Smooth muscle cell (in vitro differentiated cells): ENCODE results near the gene CEP162. TPM values are rescaled to one million over a fixed set of nuclear protein-coding genes. Genes with fewer than 3 reads are reported as not detected.
"Not testable (repeated sequence)": the region's sequence is repeated elsewhere in the genome, so short reads cannot be mapped to it uniquely, and the experiment has no call there.

ENCODE experiments used
- DNase-seq: peaks from one replicate; lab custom pipeline; 2025; ENCODE audit not compliant: unreplicated experiment; lab: John Stamatoyannopoulos, UW
- H2AFZ ChIP-seq: fragments of 200-600 bp; sonication (generic); 2 replicates; pipeline ENCODE4 v1.6.0; 2016; ENCODE audit warnings: antibody characterized with exemption, low read depth, mild to moderate bottlenecking
- H3F3A ChIP-seq: fragments of 200-600 bp; sonication (generic); 2 replicates; pipeline ENCODE4 v1.6.0; 2017; ENCODE audit warnings: antibody characterized with exemption, low read depth
- H3K27ac ChIP-seq: fragments of 200-600 bp; sonication (generic); 2 replicates; pipeline ENCODE4 v1.5.1; 2016; ENCODE audit warnings: low read depth, mild to moderate bottlenecking
- H3K27me3 ChIP-seq: fragments of 200-600 bp; sonication (generic); 2 replicates; pipeline ENCODE4 v1.6.1; 2016; ENCODE audit warnings: low read depth, mild to moderate bottlenecking
- H3K36me3 ChIP-seq: fragments of 200-600 bp; sonication (generic); 2 replicates; pipeline ENCODE4 v1.5.1; 2016; ENCODE audit warnings: low read depth
- H3K4me1 ChIP-seq: fragments of 200-600 bp; sonication (generic); 2 replicates; pipeline ENCODE4 v1.5.1; 2016; ENCODE audit warnings: low read depth
- H3K4me2 ChIP-seq: fragments of 200-600 bp; sonication (generic); 2 replicates; pipeline ENCODE4 v1.6.0; 2016; ENCODE audit warnings: mild to moderate bottlenecking
- H3K4me3 ChIP-seq: fragments of 200-600 bp; sonication (generic); 2 replicates; pipeline ENCODE4 v1.5.1; 2016; ENCODE audit warnings: mild to moderate bottlenecking
- H3K79me2 ChIP-seq: fragments of 200-600 bp; sonication (generic); 2 replicates; pipeline ENCODE4 v1.6.0; 2016; ENCODE audit warnings: low read depth, mild to moderate bottlenecking
- H3K9ac ChIP-seq: fragments of 200-600 bp; sonication (generic); 2 replicates; pipeline ENCODE4 v1.6.0; 2016; ENCODE audit warnings: low read depth
- H3K9me3 ChIP-seq: fragments of 200-600 bp; sonication (generic); replicated peaks from 2 replicates; pipeline ENCODE4 v1.5.1; 2016; ENCODE audit warnings: low read depth
- H4K20me1 ChIP-seq: fragments of 200-600 bp; sonication (generic); 2 replicates; pipeline ENCODE4 v1.6.0; 2016; ENCODE audit warnings: low read depth
- WGBS: methylation state at CpG from one replicate; pipeline ENCODE4 v1.1.7; 2016; ENCODE audit warnings: low lambda C conversion rate; 5-methylcytosine and 5-hydroxymethylcytosine counted together
- polyA plus RNA-seq: library from polyadenylated mRNA; unstranded; fragments of >200 nt; fragmentation: Nextera tagmentation; extraction: Ambion mirVana; gene quantifications from 2 replicates; pipeline ENCODE4 v1.2.1, GENCODE V29; 2016
- total RNA-seq: library from RNA; depleted of rRNA; stranded (reverse); fragments of >200 nt; gene quantifications from 2 replicates; pipeline ENCODE4 v1.2.3, GENCODE V29; 2014
- TF ChIP-seq, protein P1 (sequence below): fragments of 200-600 bp; sonication (generic); IDR thresholded peaks from 2 replicates; pipeline ENCODE4 v1.5.1; 2017; ENCODE audit warnings: borderline replicate concordance, mild to moderate bottlenecking, antibody characterized with exemption; ENCODE audit not compliant: insufficient read depth, poor library complexity, severe bottlenecking

The CEP162 gene
- total and polyA plus RNA-seq, 2 experiments from 2014 or later = 4.1 to 8.0 TPM

DNA sequence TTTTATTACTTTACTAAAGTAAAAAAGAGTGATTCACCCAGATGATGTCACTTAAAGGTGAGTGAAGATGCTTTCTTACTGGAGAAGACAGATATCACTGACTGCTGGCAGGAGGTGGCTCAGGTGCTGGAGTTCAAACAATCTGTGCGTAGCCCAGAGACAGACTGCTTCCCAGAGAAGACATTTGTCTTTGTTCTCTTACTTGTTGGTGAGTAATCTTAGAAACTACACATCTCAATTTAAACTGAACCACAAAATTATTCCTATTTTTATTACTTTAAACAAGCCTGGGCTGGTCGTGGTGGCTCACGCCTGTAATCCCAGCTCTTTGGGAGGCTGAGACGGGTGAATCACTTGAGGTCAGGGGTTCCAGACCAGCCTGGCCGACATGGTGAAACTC, 92.2 kb downstream of the CEP162 start:
- Histone ChIP-seq H3K4me2 (no peak overlapping the region), H3K27ac (no peak overlapping the region), H4K20me1 (no peaks in the 10 kb centered on the region), H3K79me2 (no peaks in the 10 kb centered on the region), H2AFZ (no peak overlapping the region), H3K27me3 (no peaks in the 10 kb centered on the region), H3K9ac (no peak overlapping the region), H3K4me3 (no peak overlapping the region), H3F3A (no peaks in the 10 kb centered on the region), H3K9me3 (no peaks in the 10 kb centered on the region), H3K4me1 (no peaks in the 10 kb centered on the region), H3K36me3 (peaks cover 4% of the 10 kb centered on the region)
- WGBS = 58% methylated on average over 5 of the region's 5 CpGs
- no peak for DNase-seq
- TF ChIP-seq, protein P1, sequence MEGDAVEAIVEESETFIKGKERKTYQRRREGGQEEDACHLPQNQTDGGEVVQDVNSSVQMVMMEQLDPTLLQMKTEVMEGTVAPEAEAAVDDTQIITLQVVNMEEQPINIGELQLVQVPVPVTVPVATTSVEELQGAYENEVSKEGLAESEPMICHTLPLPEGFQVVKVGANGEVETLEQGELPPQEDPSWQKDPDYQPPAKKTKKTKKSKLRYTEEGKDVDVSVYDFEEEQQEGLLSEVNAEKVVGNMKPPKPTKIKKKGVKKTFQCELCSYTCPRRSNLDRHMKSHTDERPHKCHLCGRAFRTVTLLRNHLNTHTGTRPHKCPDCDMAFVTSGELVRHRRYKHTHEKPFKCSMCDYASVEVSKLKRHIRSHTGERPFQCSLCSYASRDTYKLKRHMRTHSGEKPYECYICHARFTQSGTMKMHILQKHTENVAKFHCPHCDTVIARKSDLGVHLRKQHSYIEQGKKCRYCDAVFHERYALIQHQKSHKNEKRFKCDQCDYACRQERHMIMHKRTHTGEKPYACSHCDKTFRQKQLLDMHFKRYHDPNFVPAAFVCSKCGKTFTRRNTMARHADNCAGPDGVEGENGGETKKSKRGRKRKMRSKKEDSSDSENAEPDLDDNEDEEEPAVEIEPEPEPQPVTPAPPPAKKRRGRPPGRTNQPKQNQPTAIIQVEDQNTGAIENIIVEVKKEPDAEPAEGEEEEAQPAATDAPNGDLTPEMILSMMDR = no peak

DNA sequence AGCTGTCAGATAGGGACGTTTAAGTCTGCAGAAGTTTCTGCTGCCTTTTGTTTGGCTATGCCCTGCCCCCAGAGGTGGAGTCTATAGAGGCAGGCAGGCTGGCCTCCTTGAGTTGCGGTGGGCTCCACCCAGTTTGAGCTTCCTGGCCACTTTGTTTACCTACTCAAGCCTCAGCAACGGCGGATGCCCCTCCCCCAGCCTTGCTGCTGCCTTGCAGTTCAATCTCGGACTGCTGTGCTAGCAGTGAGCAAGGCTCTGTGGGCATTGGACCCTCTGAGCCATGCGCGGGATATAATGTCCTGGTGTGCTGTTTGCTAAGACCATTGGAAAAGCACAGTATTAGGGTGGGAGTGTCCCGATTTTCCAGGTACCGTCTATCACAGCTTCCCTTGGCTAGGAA, 94.1 kb downstream of the CEP162 start:
- not testable (repeated sequence) for H3K36me3 ChIP-seq, H3K79me2 ChIP-seq, H3K27ac ChIP-seq, H3K4me3 ChIP-seq, H3K4me1 ChIP-seq, H3K9me3 ChIP-seq, H3K4me2 ChIP-seq, H4K20me1 ChIP-seq, H3K27me3 ChIP-seq, H3K9ac ChIP-seq, DNase-seq, H2AFZ ChIP-seq, H3F3A ChIP-seq
- 98% methylated on average over 8 of the region's 9 CpGs for WGBS

DNA sequence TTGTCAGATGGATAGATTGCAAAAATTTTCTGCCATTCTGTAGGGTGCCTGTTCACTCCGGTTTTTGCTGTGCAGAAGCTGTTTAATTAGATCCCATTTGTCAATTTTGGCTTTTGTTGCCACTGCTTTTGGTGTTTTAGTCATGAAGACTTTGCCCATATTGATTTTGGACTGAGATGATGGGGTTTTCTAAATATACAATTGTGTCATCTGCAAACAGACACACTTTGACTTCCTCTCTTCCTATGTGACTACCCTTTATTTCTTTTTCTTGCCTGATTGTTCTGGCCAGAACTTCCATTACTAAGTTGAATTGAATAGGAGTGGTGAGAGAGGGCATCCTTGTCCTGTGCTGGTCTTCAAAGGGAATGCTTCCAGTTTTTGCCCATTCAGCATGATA, 97.9 kb downstream of the CEP162 start:
- H2AFZ ChIP-seq, H4K20me1 ChIP-seq, H3K4me2 ChIP-seq, H3K79me2 ChIP-seq, H3K36me3 ChIP-seq, H3K9ac ChIP-seq, H3K4me1 ChIP-seq, DNase-seq, H3K9me3 ChIP-seq, H3F3A ChIP-seq, H3K27me3 ChIP-seq, H3K4me3 ChIP-seq, H3K27ac ChIP-seq: not testable (repeated sequence)
- WGBS = 96% methylated on average over 1 of the region's 1 CpG

DNA sequence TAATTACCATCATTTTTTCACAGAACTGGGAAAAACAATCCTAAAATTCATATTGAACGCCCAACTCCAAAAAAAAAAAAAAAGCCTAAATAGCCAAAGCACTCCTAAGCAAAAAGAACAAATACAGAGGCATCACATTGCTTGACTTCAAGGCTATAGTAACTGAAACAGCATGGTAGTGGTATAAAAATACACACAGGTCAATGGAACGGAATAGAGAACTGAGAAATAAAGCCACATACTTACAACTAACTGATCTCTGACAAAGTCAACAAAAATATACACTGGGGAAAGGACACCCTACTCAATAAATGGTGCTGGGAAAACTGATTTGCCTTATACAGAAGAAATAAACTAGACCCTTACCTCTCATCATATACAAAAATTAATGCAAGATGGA, 104.3 kb downstream of the CEP162 start:
- H3K27me3 ChIP-seq = no peaks in the 10 kb centered on the region
- WGBS = 97% methylated on average over 2 of the region's 2 CpGs
- no peaks in the 10 kb centered on the region for H3K79me2 ChIP-seq
- H2AFZ ChIP-seq = no peak overlapping the region
- H3K9me3 ChIP-seq = no peaks in the 10 kb centered on the region
- H3K9ac ChIP-seq = no peak overlapping the region
- H3K36me3 ChIP-seq = peaks cover 4% of the 10 kb centered on the region
- no peak overlapping the region for H3K27ac ChIP-seq
- DNase-seq = no peak
- no peaks in the 10 kb centered on the region for H4K20me1 ChIP-seq
- H3K4me2 ChIP-seq = no peak overlapping the region
- no peaks in the 10 kb centered on the region for H3K4me1 ChIP-seq
- H3F3A ChIP-seq = no peaks in the 10 kb centered on the region
- H3K4me3 ChIP-seq = no peak overlapping the region
- TF ChIP-seq, protein P1 = no peak

DNA sequence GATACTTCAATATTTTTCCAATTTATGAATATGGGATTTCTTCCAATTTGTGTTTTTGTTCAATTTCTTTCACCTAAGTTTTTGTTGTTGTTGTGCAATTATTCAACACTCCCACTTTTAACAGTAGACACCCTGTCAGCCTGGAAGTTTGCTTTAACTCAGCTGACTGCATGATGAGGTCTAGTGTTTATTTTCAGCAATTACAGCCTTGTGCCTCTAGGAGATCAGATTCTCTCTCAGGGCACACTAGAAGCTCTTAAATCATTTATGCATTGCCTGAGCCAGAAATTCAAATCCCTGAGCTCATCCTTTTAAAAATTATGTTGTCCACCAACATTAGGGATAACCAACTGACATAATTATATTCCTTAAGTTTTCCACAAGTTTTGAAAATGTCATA, 108.2 kb downstream of the CEP162 start:
- Histone ChIP-seq H3K27ac (no peak overlapping the region), H3K9me3 (no peaks in the 10 kb centered on the region), H3K4me3 (no peak overlapping the region), H3K4me2 (no peak overlapping the region), H3K4me1 (no peaks in the 10 kb centered on the region), H3K79me2 (no peaks in the 10 kb centered on the region), H3K27me3 (no peaks in the 10 kb centered on the region), H3F3A (no peaks in the 10 kb centered on the region), H3K9ac (no peak overlapping the region), H3K36me3 (no peaks in the 10 kb centered on the region), H4K20me1 (no peaks in the 10 kb centered on the region), H2AFZ (no peak overlapping the region)
- no peak for DNase-seq
- TF ChIP-seq, protein P1 = no peak
